Neural crest cell (in vitro differentiated cells): ENCODE data around the gene OSBPL6. TPM values are rescaled to one million over a fixed set of nuclear protein-coding genes. Genes with fewer than 3 reads are reported as not detected.

Experiments
- DNase-seq: peaks from one replicate; pipeline ENCODE4 v3.0.0; 2021; ENCODE audit warnings: low read depth, mixed read lengths, low spot score
- H3K27ac Mint-ChIP-seq: one replicate; pipeline ENCODE4 v1.8.0; 2021; ENCODE audit warnings: mild to moderate bottlenecking, mixed read lengths; ENCODE audit not compliant: unreplicated experiment
- H3K27me3 Mint-ChIP-seq: 2 replicates; pipeline ENCODE4 v1.8.0; 2021; ENCODE audit warnings: low read depth, mild to moderate bottlenecking, mixed read lengths
- H3K36me3 Mint-ChIP-seq: 2 replicates; pipeline ENCODE4 v1.8.0; 2021; ENCODE audit warnings: low read depth, mild to moderate bottlenecking, mixed read lengths
- H3K4me1 Mint-ChIP-seq: 2 replicates; pipeline ENCODE4 v1.8.0; 2021; ENCODE audit warnings: mixed read lengths
- H3K4me3 Mint-ChIP-seq: one replicate; pipeline ENCODE4 v1.8.0; 2021; ENCODE audit warnings: mild to moderate bottlenecking, mixed read lengths
- H3K9me3 Mint-ChIP-seq: 2 replicates; pipeline ENCODE4 v1.8.0; 2021; ENCODE audit warnings: mixed read lengths
- CTCF ChIP-seq: fragments of 200-600 bp; sonication (generic); conservative IDR thresholded peaks from 2 replicates; pipeline ENCODE4 v1.5.0; 2021; ENCODE audit warnings: antibody characterized with exemption, mild to moderate bottlenecking
- total RNA-seq: library from RNA; stranded (reverse); gene quantifications from 2 replicates; pipeline ENCODE4 v1.2.1, GENCODE V29; 2021

The OSBPL6 gene
- total RNA-seq, 1 donor from 2014 or later, result 10.8 TPM

- TF ChIP-seq CTCF, result no peak
- peaks cover 6% of the 10 kb centered on the region for H3K36me3 Mint-ChIP-seq
- peaks cover 3% of the 10 kb centered on the region for H3K9me3 Mint-ChIP-seq
- H3K4me1 Mint-ChIP-seq, result peaks cover under 1% of the 10 kb centered on the region
- H3K27me3 Mint-ChIP-seq, result no peaks in the 10 kb centered on the region
- no peak for DNase-seq
- H3K27ac Mint-ChIP-seq, result no peak overlapping the region
- H3K4me3 Mint-ChIP-seq, result no peak overlapping the region
Measured at GRCh38 chr2:178284613-178285286, 90.4 kb downstream of the OSBPL6 start.

- no peak for DNase-seq
- peaks cover 5% of the 10 kb centered on the region for H3K9me3 Mint-ChIP-seq
- H3K4me1 Mint-ChIP-seq, result no peaks in the 10 kb centered on the region
- no peak for TF ChIP-seq CTCF
- H3K4me3 Mint-ChIP-seq, result no peak overlapping the region
- no peak overlapping the region for H3K27ac Mint-ChIP-seq
- H3K27me3 Mint-ChIP-seq, result no peaks in the 10 kb centered on the region
- H3K36me3 Mint-ChIP-seq, result peaks cover 10% of the 10 kb centered on the region
Measured at GRCh38 chr2:178285287-178285615, 90.9 kb downstream of the OSBPL6 start.

GRCh38 chr2:178286636-178287035, 92.3 kb downstream of the OSBPL6 start:
- Mint-ChIP-seq H3K4me1 (no peaks in the 10 kb centered on the region), H3K27ac (no peak overlapping the region)

GRCh38 chr2:178287652-178288344, 93.5 kb downstream of the OSBPL6 start:
- Mint-ChIP-seq H3K36me3 (peaks cover 18% of the 10 kb centered on the region), H3K4me1 (no peaks in the 10 kb centered on the region), H3K27me3 (no peaks in the 10 kb centered on the region), H3K9me3 (peaks cover 7% of the 10 kb centered on the region), H3K4me3 (no peak overlapping the region), H3K27ac (no peak overlapping the region)
- DNase-seq, result no peak
- no peak for TF ChIP-seq CTCF

More at GRCh38 chr2:178286636-178287035, 92.3 kb downstream of the OSBPL6 start:
- TF ChIP-seq CTCF, result no peak
- H3K9me3 Mint-ChIP-seq, result peaks cover 7% of the 10 kb centered on the region
- no peak for DNase-seq
- H3K4me3 Mint-ChIP-seq, result no peak overlapping the region
- H3K27me3 Mint-ChIP-seq, result no peaks in the 10 kb centered on the region
- H3K36me3 Mint-ChIP-seq, result peaks cover 15% of the 10 kb centered on the region

- TF ChIP-seq CTCF, result no peak
Measured at GRCh38 chr2:178291703-178292102, 97.4 kb downstream of the OSBPL6 start.

More at GRCh38 chr2:178291703-178292102, 97.4 kb downstream of the OSBPL6 start:
- H3K9me3 Mint-ChIP-seq, result peaks cover 7% of the 10 kb centered on the region
- DNase-seq, result no peak
- peaks cover 18% of the 10 kb centered on the region for H3K36me3 Mint-ChIP-seq
- H3K4me3 Mint-ChIP-seq, result no peak overlapping the region
- H3K27me3 Mint-ChIP-seq, result no peaks in the 10 kb centered on the region
- no peaks in the 10 kb centered on the region for H3K4me1 Mint-ChIP-seq
- no peak overlapping the region for H3K27ac Mint-ChIP-seq
